HG03571 (cell line): ENCODE measurements around the gene RIPK3.
"Not testable (repeated sequence)": the region's sequence is repeated elsewhere in the genome, so short reads cannot be mapped to it uniquely, and the experiment has no call there.

ENCODE experiments used
- ATAC-seq: cut with Tn5 transposase; IDR thresholded peaks from one replicate; pipeline ENCODE4 v1.9.1; 2021; ENCODE audit not compliant: unreplicated experiment

RIPK3 gene

DNA sequence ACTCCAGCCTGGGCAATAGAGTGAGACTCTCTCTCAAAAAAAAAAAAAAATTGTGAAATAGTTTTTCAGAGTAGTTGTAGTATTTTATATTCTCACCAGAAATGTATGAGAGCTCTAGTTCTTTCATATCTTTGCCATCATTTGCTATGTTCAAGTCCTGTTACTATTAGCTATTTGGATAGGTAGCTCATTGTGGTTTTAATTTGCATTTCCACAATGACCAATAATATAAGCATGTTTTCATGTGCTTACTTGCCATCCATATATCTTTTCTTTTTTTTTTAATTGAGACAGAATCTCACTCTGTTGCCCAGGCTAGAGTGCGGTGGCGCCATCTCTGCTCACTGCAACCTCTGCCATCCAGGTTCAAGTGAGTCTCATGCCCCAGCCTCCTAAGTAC, 8.4 kb upstream of the RIPK3 start:
- no peak for ATAC-seq

DNA sequence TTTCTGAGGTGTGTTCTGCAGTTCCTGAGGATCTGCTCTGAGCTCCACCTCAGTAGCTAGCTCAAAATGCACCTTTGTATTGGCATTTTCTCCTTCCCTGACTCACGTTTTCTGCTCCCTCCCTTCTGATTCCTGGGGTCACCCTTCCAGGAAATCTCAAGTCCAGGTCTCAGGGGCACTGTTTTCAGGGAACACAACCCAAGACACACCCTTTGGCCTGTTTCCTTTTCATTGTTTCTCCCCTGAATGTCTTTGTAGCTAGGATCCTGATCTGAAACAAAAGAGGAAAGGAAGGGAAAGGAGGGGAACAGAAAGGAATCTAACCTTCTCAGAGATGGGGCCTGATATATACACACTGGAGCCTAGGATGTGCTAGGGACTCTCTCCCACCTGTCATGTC, 7.3 kb upstream of the RIPK3 start:
- no peak for ATAC-seq

GRCh38 chr14:24343795-24344660, 4.2 kb upstream of the RIPK3 start:
- no peak for ATAC-seq

DNA sequence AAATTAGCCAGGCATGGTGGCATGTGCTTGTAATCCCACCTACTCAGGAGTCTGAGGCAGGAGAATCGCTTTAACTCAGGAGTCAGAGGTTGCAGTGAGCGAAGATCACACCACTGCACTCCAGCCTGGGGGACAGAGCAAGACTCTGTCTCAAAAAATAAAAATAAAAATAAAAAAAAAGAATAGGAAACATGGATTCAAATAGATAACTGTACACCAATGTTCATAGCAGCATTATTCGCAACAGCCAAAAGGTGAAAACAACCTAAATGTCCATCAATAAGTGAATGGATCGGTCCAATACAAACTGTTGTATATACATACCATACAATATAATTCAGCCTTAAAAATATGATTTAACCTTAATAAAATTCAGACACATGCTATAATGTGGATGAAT, 3.1 kb upstream of the RIPK3 start:
- ATAC-seq, result no peak

DNA sequence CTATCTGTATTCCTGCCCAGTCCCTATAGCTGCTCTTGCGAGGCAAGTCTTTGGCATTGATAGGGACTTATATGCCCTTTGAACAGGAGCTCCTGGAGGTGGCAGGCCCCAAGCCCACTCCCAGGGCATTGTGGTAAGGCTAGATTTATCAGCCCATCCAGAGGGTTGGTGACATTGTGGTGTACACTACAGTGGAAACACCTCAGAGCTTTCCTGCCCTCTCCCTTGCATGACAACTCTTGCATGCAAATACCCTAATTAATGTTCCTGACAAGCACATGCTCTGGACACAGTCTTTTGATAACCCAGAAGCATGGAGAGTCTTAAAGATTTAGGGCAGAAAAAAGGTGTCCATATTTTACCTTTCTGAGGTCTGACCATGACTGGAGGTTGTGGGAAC, 815 bp upstream of the RIPK3 start:
- ATAC-seq, result no peak

DNA sequence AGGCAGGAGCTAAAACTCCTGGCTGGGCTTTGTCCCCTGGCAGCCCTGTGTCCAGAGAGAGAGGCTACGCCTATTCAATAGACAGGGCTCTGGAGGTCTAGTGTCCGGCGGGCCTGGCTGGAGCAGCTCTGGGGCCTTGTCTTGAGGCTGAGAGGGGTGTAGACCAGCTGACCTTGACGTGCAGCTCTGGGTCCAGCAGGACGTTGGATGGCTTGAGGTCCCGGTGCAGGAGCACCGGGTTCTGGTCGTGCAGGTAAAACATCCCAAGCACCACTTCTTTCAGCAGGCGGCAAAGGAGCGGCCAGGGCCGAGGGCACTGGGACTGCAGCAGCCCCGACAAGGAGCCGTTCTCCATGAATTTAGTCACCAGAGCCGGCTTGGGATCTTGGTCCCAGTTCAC, 948 bp downstream of the RIPK3 start:
- no peak for ATAC-seq

- ATAC-seq, result no peak
Measured at GRCh38 chr14:24337824-24338175, 2.0 kb downstream of the RIPK3 start.

DNA sequence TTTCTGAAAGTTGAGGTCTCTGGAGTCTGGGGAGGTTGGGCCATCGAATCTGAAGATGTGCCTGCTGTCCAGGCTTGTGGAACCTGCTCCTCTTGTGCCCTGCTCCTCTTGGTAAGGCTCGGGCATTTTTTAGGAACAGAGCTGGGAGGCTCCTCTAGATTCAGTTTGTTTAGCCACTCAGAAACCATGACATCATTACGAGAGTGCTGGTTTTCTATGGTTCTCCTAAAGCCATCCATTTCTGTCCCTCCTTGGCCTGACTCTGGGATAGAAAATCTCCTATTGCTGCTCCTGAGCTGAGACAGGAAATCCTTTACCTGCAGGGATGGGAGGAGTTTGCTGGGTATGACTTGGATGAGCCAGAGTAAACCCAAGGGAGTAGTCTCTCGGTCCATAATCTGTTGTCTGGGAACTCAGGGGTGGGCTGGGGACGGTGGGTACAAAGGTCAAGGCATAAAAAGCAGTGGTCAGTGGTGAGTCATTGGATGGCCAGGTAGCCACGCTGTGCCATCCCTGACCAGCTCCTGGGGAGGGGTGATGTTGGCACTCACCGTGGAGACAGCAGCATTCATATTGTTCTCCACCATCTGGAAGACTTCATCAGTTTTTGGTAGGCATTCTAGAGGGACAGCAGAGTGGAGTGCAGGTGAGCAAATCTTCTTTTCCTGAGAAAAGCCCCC, 2.5 kb downstream of the RIPK3 start:
- no peak for ATAC-seq

GRCh38 chr14:24335461-24336171, 4.2 kb downstream of the RIPK3 start:
- ATAC-seq, result no peak

GRCh38 chr14:24334431-24335291, 5.1 kb downstream of the RIPK3 start, which contains the start of gene ADCY4:
ADCY4 (minus strand) TSS chr14:24335071; CDS start chr14:24334652, 419 bp downstream.
- no peak for ATAC-seq

DNA sequence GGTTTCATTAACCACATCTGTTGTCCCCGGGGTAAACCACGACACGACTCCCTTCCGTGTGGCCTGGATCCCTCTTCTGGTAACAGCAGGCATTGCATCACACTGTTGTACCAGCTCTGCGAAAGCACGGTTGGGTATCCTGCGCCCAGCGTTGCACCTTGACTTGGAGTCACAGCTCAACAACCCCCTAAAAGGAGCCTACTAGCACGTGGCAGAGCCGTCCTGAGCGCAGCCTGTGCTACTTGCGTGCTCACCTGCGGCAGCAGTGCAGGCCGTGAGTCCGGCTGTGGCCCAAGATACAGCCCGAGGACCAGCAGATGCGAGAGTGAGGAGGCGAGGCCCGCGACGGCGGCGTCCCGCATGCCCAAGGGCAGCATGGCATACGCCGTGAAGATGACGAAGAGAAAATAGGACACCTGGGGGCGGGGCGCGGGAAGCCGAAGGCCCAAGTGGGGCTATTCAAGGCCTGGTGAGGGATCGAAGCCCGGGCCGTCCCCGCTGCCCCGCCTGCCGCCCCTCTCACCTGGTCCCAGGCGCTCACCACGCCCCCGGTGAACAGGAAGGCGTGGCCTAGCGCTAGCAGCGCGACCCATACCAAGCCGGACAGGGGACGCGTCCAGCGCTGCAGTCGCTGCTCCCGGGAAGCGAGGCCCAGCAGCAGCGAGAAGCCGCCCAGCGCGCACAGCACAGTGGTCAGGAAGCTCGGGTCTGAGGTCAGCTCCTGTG, 7.4 kb downstream of the RIPK3 start:
- peak; percentile 83 for ATAC-seq

DNA sequence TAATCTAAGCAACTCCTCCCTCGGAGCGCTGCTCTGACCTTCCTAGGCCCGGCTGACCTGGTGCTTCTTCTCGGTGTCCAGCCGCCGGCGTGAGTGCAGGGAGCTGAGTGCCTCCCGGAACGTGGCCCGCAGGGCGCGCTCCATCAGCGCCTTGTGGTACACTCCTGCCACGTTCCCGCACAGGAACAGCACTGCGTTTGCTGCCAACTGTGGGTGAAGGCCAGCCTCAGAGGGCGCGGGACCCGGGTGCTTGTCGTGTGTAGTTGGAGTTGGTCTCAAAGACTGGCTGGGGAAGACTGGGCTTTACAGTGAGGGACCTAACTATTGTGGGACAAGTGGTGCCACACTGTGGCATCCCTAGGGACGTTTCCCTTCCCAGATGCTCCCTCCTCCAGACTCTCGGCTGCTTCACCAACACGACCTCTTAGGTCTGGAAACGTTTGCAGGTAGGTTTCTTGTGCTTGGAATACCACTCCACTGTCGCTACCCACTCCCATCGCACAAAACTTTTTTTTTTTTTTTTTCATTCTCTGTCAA, 8.0 kb downstream of the RIPK3 start:
- no peak for ATAC-seq

DNA sequence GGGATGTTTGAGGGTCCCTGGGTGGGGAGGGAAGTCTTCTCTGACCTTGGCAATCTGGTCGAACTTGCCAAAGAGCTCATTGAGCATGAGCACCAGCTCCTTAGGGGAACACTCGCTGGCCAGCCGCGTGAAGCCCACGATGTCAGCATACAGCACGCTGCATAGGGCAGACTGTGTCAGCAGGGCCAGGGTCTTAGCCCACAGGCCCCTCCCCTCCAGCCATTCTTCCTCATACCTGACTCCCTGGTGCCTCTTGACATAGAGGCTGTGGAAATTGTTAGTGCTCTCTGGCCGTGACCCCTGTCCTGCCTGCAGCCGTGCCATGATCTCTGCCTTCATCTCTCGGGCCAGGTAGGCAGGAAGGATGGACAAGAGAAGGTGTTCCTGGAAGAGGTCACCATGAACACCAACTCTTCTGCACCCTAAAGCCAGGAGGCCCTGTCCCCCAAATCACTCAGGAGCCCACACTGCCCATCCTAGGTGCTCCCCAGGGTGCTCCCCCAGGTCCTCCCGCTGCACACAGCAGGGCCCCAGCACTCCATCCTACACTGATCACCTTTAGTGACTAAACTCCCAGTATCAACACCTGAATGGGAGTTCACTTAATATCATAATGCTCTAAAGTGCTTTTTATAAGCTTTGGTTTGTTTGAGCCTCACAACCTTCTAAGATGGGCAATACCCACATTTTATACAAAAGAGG, 8.7 kb downstream of the RIPK3 start:
- ATAC-seq, result no peak

GRCh38 chr14:24329736-24330135, 10.1 kb downstream of the RIPK3 start:
- no peak for ATAC-seq

GRCh38 chr14:24329073-24329663, 10.6 kb downstream of the RIPK3 start:
- no peak for ATAC-seq

- ATAC-seq, result not testable (repeated sequence)
Measured at GRCh38 chr14:24327914-24328313, 11.9 kb downstream of the RIPK3 start.

DNA sequence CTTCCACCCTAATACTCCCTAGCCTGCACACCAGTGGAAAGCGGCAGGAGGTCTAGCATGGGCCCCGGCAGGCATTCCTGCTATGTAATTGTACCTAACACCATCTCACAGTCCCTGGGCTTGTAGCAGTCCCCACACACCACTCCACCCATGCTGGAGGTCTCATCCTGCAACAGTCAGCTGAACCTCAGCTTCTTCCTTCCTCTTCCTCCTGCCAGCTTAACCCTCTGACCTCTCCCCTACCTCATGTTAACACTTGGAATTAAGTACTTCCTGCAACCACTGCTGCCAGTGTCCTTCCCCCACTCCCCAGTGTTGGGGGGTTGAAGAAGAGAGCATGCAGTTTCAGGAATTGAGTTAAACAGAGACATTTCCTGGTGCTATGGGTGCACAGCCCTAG, 12.5 kb downstream of the RIPK3 start:
- ATAC-seq, result no peak

DNA sequence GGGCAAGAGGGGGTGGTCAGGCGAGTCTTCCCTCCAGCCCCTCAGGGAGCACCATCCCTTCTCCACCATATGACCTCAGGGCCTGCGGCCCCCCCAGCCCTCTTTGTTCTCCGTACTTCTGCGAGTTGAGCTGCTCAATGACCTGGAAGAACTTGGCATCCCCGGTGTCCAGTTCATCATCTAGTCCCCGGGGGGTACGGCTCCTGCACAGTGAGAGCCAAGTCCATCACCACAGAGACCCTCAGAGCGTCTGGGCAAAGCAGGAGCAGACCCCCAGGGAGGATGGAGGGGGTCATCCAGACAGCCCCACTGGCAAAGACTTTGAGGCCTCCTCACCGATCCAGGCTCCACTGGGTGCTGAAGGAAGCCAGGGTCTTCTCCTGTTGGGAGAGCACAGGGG, 13.8 kb downstream of the RIPK3 start:
- no peak for ATAC-seq

- no peak for ATAC-seq
Measured at GRCh38 chr14:24325041-24325530, 14.7 kb downstream of the RIPK3 start.
